ENCODE measurements around the gene RHBDD2.
"Not testable (repeated sequence)": the region's sequence is repeated elsewhere in the genome, so short reads cannot be mapped to it uniquely, and the experiment has no call there.

The RHBDD2 gene

GRCh38 chr7:75889223-75889825 lies 10.5 kb downstream of the RHBDD2 start:
- no peak for DNase-seq

- DNase-seq = no peak
These were observed 11.0 kb downstream of the RHBDD2 start for GRCh38 chr7:75889826-75890225.

- not testable (repeated sequence) for DNase-seq
These were observed 12.4 kb downstream of the RHBDD2 start for GRCh38 chr7:75891237-75891636.

- no peak for DNase-seq
These were observed 13.1 kb downstream of the RHBDD2 start for GRCh38 chr7:75891815-75892411.

- no peak for DNase-seq
These were observed 13.9 kb downstream of the RHBDD2 start for GRCh38 chr7:75892634-75893272.

- DNase-seq = no peak
These were observed 18.0 kb downstream of the RHBDD2 start for GRCh38 chr7:75896803-75897327.

- DNase-seq = no peak
These were observed 21.9 kb downstream of the RHBDD2 start for GRCh38 chr7:75900617-75901315.

GRCh38 chr7:75905785-75906604 lies 27.2 kb downstream of the RHBDD2 start:
- DNase-seq = peak; percentile 44

GRCh38 chr7:75906991-75907667 lies 28.3 kb downstream of the RHBDD2 start:
- no peak for DNase-seq

GRCh38 chr7:75907668-75908039 lies 28.8 kb downstream of the RHBDD2 start:
- DNase-seq = not testable (repeated sequence)

- no peak for DNase-seq
These were observed 30.8 kb downstream of the RHBDD2 start for GRCh38 chr7:75909521-75910132.

GRCh38 chr7:75911186-75911585 lies 32.4 kb downstream of the RHBDD2 start:
- not testable (repeated sequence) for DNase-seq

- no peak for DNase-seq
These were observed 34.6 kb downstream of the RHBDD2 start for GRCh38 chr7:75913437-75913836.

- no peak for DNase-seq
These were observed 35.4 kb downstream of the RHBDD2 start for GRCh38 chr7:75914169-75914654.

GRCh38 chr7:75914655-75915415 lies 36.0 kb downstream of the RHBDD2 start, which contains the start of gene POR:
Gene POR (plus strand): TSS chr7:75915155. CDS start chr7:75954002, 38,847 bp downstream.
- peak; percentile 88 for DNase-seq

GRCh38 chr7:75915416-75916156 lies 36.8 kb downstream of the RHBDD2 start:
- DNase-seq = peak; percentile 11

GRCh38 chr7:75916259-75916658 lies 37.4 kb downstream of the RHBDD2 start:
- no peak for DNase-seq

- no peak for DNase-seq
These were observed 38.1 kb downstream of the RHBDD2 start for GRCh38 chr7:75916685-75917634.
